Stimulated activated CD8-positive, alpha-beta memory T cell treated with anti-CD3 and anti-CD28 coated beads, Interleukin-7, amount 100 ng/mL, for 1 hour (primary cell): ENCODE measurements around the gene PIEZO2.
"Not testable (repeated sequence)": the region's sequence is repeated elsewhere in the genome, so short reads cannot be mapped to it uniquely, and the experiment has no call there.

Experiments
- DNase-seq, 2 donors: peaks; one replicate each; pipeline ENCODE4 v3.0.0-alpha.2; 2020; ENCODE audit warnings: low read depth in 2 of 2

Gene PIEZO2

DNA sequence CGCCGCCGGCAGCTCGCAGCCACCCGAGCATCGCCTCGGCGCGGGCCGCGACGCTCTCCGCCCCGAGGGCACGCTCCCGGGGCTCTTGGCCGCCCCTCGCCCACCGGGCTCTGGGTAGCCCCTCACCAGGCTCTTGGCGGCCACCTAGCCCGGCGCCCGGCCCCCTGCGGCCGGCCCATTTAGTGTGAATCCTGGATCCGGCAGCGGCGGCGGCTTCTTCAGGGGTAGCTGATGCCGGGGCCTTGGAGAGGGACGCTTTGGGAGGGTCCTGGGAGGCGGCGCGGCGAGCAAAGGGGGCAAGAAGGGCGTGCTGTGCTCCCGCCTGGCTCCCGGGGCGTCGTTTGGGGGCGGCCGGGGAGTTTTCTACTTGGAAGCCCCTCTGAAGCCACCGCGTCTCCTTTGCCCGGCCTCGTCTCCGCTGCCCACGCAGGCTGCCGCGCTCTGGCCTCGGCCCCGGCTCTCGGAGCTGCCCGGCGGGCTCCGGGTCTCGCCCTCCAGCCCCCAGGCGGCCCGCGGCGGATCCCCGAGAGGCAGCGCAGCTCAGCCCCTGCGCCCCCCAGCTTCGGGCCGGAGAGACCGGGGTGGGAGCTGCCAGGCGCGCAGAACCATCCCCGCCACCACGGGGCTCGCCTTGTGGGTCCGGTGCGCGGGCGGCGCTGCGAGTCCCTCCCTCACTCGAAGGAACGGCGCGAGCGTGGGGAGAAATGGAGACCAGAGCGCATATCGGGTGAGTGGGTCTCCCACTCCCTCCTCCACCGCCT, 509 bp downstream of the PIEZO2 start:
- no peak for DNase-seq

DNA sequence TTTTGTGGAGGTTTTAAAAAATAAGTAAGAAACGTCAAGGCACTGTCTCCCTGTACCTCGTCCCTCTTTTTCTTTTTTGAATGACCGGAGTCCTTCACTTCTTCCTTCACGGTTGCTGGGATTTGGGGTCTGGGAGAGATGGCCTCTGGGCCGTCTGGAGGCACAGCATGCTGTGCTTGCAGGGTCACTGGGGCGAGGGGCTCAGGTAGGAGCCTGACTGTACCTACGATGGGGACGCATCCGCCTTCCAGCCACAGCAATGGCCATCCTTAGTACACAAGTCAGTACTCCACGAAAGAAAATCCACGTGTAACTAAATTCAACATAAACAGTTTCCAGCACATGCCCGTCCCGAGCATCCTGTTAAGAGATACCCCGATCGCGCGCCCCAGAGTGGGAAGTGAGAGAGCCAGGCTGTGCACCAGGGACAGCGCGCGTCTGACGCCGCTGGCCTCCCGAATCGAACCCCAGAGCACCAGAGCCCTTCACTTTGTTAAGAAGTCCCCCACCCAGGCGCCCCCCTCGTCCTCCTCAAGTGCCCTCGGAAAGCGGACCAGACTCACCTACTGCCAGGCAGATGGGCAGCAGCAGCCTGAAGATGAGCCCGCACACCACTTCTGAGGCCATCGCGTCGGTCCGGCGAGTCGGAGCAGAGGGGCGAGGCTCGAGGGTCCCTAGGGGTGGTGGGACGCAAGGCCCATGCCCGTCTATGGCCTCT, 1.2 kb downstream of the PIEZO2 start:
- DNase-seq = no peak

- no peak for DNase-seq
Measured at GRCh38 chr18:11147371-11147951, 1.9 kb downstream of the PIEZO2 start.

- DNase-seq = no peak
Measured at GRCh38 chr18:11146947-11147345, 2.4 kb downstream of the PIEZO2 start.

DNA sequence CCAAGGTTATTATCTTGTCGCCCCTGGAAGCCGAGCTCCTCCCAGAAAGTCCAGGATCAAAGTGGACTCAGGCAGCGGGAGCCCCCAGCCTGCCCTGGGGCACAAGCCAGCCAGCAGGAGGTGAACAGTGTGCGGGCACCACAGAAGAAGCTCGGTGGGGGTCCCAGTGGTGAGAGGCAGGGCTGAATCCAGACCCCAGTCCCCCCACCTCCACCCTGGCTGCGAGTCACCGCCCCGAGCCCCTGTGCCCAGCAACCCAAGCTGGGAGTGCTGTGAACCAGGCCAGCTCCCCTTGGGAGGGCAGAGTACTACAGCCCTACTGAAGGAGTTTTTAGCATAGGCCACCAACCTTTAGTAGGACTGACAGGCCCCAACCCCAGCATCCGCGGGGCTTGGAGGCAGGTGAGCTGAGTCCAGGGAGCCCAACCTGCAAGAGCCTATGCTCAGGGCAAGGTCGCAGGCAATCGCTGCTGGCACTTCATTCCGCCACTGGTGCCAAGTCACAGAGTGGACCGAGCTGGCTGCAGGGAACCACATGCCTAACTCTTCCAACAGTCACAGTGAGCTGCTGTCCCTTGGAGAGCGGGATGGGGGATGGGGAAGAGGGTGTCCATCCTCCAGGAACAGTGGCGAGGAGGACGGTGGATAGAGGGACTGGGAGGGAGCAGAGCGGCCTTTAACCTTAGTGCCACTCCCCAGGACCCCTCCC, 3.0 kb downstream of the PIEZO2 start:
- DNase-seq = no peak

DNA sequence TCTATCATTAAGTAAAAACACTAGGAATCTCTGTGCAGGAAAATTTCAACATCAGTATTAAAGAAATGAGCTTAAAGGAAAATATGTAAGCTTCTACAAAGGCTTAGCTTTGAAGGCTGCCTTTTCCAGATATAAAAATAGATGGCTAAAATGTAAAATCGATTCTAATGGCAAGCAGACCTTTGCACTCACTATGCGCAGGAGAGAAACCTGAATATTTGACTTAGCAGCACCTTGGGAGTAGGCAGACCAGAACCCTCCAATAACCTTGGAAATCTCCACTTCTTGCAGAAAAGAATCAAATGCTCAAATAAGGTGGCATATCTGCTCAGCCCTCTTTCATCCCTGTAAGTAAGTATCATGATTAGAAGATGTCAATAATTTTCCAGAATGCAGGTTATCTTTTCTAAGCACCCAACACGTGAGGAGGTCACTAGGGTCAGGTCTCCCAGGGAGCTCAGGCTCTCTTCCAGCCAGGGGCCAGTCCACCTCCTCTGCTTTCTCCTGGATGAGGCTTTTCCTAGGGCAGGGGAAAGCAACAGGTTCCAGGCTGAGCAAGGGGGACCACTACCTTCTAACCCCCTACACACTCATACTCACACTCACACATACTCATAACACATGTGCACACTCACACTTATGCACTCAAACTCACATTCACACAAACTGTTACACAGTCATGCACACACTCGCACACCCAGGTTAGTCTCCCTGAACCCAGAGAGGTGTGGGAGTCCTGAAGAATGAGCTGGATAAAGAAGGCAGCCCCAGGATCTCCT, 3.8 kb downstream of the PIEZO2 start:
- DNase-seq = no peak

DNA sequence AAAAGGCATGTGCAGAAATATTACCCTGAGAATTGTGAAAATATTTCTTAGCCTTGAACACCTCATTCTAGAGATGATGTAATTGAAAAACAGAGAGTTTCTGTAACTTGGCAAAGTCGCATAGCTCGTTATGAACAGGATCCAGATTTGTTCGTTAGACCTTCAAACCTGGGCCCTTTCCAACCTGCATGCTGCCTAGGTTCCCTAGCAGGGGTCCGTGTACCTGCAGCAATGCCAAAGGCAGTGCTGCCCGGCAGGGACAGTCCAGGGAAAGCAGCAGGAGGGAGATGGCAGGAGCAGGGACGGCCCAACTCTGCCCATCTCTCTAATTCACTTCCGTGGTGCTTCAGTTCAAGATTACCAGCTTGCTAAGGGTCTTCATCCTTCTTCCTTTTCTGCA, 12.0 kb downstream of the PIEZO2 start:
- no peak for DNase-seq

DNA sequence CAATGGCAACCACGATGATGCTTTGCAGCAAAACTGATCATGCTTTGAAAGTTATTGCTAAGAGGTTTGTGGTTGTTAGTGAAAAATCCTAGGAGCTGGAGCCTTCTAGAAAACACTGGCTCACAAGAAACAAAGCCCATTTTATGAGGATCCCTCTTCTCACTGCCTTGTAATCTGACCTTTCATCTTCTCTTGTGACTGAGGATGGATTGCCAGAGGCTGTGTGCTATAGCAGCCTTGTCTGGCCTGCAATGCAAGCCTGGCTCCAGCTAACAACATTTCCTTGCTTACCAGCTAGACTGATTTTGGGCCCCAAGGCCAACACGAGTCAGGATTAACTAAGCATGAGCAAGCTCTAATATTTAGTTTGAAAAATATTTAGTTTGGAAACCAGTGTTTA, 13.1 kb downstream of the PIEZO2 start:
- DNase-seq = no peak

DNA sequence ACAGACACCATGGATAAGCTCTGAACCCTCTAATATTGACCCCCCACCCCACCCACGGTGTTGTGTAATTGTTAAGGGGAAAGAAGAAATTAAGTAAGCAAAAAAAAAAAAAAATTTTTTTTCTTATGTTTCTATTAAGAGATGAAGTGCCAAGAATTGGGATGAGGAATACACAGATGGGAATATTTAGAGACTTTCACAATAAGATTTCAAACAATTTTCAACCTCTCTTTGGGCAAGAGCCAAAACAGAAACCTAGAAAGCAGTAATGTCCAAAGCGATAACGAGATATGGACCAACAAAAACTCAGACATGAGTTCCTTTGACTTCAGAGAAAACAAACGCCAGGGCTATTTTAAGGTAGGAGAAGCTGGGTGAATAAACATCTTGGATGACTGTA, 14.4 kb downstream of the PIEZO2 start:
- no peak for DNase-seq

DNA sequence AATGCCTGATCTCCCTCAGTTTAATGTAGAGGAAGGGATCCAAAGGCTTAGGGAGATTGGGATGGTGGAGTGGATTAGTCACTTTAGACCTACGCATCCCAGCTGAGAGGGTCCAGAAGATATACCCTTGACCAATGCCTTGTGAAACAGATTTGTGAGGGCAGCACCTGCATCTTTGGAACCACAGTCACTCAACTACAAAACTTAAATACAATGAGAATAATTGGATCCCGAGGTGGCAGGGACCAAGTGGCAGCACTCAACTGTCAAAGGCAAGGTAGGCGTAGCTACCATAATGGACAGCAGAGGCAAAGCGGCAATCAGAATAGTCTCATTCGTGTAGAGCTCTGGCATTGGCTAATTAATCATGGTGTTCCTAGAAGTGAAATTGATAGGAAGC, 20.3 kb downstream of the PIEZO2 start:
- not testable (repeated sequence) for DNase-seq

- no peak for DNase-seq
Measured at GRCh38 chr18:11125492-11126315, 23.7 kb downstream of the PIEZO2 start.

GRCh38 chr18:11124054-11124453, 25.3 kb downstream of the PIEZO2 start:
- no peak for DNase-seq

- DNase-seq = no peak
Measured at GRCh38 chr18:11121443-11121849, 27.9 kb downstream of the PIEZO2 start.

DNA sequence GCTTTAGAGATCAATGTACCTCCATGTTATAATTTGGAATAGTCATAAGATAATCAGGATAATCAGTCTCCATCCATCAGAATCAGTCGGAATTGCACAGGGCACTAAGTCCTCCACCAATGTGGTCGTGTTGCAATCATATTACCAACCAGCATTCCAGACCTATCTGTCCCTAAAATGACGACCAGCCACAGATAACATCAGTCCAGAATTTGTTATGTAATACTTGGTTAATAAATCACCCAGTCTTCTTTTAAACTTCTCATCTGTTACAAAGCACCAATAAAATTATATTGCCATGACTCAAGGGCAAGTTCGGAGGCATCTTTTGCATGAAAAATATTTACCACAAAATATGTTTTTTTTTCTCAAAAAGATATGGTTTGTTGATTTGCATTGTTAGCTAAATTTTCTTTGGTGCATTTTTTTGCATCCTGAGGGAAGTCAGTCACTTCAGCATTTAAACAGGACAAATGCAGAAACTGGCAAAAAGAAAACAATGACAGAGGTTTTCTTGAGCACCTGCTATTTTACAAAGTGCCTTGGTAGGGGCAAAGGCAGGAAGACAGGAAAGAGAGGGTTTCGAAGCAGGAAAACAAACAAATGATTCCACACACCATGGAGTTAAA, 29.3 kb downstream of the PIEZO2 start:
- DNase-seq = no peak

- no peak for DNase-seq
Measured at GRCh38 chr18:11119550-11119949, 29.8 kb downstream of the PIEZO2 start.

DNA sequence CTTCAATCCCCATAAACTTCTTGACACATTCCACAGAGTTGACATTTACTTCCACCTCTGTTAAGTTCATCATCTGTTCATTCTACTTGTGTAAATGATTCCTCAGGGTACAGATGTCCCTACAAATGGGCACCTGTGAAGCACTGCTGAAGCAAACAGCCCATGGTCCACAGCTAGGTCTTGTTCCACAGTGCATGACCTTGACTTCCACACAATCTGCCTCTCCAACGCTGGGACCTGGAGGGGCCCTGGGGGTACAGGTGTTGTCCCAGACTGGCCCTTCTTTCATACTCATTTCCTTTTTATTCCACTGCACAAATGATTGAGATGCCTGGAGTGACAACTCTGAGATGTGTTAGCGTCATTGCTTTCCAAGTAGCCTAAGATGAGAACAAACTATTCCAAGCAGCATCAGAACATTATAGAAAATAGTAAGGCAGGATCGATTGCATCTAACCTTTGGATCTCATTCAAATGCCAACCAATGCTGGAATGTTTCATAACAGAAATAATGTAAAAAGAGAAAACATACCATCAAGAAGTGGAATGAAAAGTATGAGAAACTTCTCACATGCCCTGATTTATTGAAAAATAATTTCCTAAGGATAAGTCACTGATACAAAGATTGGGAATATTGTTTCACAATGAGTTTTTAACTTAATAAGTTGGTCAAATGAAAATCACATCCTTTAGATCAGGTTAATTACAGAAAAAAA, 31.2 kb downstream of the PIEZO2 start:
- no peak for DNase-seq

GRCh38 chr18:11115276-11115675, 34.1 kb downstream of the PIEZO2 start:
- no peak for DNase-seq

GRCh38 chr18:11114653-11115052, 34.7 kb downstream of the PIEZO2 start:
- no peak for DNase-seq

DNA sequence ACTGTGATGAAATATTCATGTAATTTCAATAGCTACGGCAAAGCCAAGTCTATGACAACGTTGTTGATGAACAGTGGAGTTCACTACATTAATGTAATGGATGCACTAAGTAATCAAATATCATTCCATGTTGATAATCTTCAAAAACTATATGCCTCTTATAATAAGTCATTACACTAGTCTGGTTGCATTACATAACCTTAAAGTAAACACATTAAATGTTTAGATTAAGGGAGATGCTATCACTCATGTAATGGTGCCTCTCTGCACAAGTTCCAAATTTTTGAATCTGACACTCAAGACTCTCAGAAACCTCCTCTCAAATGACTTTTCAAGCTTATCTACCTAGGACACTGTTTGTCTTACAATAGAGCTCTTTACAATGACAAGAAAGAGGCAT, 35.4 kb downstream of the PIEZO2 start:
- no peak for DNase-seq
